ENCODE data around the gene HDAC9.
A peak's percentile ranks its signal among the peaks of the same experiment; 100 is the strongest.
"Not testable (repeated sequence)": the region's sequence is repeated elsewhere in the genome, so short reads cannot be mapped to it uniquely, and the experiment has no call there.

The HDAC9 gene

GRCh38 chr7:18666107-18666728 is 170.7 kb downstream of the HDAC9 start:
- no peak for FAIRE-seq

- no peak for FAIRE-seq
These were observed 171.9 kb downstream of the HDAC9 start for GRCh38 chr7:18667466-18667865.

GRCh38 chr7:18671176-18671575 is 175.6 kb downstream of the HDAC9 start:
- FAIRE-seq: no peak

DNA sequence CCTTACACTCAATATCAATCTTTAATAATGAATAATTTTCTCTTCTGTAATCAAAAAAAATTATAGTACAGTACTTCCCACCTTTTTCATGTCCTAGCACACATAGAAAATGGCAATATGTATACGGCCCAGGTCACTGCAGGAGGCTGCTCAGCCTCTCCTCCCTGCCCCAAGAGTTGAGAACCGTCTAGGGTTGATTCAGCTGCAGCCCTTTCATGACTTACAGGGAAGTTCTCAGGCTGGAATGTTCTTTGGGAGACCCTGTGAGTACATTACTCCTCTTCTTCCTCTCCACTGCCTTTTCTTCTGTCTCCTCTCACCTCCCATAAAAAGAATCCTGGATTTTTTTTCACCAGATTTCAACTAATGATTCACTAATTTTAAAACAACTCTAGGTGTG is 180.0 kb downstream of the HDAC9 start:
- FAIRE-seq: no peak

GRCh38 chr7:18679261-18679660 is 183.7 kb downstream of the HDAC9 start:
- no peak for FAIRE-seq

DNA sequence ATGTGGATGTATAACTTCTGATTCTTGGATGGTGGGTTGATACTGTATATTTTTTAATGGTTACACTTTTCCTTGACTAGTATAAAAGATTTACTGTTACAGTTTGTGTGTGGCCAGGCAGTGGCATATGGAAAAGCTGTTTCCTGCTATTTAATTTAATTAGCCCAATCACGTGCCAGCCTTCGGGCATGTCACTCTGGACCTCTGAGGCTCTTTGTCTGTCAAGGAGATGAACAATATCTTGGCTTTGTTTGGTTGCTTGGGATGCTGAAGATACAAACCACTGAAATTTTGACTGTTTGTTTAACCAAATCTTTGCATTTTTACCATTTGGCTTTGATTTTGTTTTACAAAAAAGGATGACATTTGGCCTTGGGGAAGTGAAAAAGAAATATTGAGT is 185.0 kb downstream of the HDAC9 start:
- FAIRE-seq: no peak

DNA sequence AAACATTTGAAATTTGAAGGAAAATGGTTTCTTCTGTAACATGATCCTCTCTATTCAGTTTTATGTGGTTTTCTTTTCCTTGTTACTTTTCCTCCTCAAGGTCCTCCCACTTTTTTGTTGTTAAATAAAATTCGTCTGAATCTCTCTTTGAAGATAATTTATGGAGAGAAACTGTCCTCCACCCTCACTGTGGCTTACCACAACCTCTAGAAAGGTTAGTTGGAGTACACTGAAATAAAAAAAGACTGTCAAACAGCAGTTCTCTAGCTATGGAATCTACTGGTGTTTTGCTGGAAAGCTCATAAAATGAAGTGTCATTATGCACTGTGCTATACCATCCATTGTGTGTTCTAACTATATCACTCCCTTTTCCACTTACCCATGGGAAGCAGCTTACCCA is 189.4 kb downstream of the HDAC9 start:
- no peak for FAIRE-seq

- FAIRE-seq: no peak
These were observed 190.4 kb downstream of the HDAC9 start for GRCh38 chr7:18685971-18686370.

DNA sequence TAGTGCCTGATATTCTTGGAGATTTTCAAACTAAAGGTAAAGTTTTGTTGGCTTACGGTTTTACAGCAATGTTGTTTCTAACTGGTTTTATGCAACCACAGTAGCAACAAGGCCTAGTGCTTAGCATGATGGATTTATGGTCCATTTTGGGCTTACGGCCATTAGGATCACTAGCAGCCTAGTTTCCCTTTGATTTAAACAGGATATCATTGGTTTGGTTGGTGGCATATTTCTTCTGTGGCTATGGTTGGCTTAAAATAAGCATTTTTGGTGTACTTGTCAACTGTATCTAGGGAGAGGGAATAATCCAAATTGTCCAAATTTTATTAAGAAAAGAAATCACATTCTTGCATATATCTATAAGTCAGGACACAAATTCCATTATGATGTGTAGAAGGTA is 194.0 kb downstream of the HDAC9 start:
- no peak for FAIRE-seq

DNA sequence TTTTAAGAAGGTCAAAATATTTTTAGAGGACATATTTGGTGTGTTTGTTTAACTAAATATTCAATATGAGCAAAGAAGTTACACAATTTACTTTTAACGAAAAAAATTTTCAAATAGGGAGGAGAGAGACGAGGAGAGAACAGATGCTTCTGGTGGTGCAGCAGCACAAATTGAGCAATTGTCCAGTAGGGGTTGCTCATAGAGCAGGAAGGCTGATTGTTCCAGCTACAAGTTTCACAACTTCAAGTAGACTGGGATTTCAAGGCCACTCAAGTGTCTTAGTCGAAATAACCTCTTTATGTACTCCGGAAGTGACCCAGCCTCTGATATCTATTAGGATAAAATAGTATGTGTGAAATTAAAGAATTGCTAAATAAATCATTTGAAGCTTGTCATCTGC is 197.9 kb downstream of the HDAC9 start:
- peak; percentile 23 for FAIRE-seq

DNA sequence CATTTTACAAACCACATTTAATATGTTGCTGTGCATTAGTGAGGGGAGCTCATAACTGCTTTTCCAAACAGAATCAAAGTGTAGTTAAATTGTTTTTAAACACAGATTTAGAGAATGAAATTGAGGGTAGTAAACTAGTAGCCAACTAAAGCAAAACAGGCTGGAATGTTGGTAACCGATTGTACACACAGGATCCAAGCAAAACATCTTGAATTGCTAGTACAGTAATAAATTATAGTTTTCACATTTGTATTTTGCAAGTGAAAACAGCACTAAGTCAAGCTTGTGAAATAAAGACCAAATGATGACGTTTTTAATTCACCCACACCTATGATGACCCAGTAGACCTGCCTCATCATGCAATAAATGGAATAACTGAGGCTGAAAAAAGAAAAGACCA is 198.3 kb downstream of the HDAC9 start:
- FAIRE-seq: no peak

DNA sequence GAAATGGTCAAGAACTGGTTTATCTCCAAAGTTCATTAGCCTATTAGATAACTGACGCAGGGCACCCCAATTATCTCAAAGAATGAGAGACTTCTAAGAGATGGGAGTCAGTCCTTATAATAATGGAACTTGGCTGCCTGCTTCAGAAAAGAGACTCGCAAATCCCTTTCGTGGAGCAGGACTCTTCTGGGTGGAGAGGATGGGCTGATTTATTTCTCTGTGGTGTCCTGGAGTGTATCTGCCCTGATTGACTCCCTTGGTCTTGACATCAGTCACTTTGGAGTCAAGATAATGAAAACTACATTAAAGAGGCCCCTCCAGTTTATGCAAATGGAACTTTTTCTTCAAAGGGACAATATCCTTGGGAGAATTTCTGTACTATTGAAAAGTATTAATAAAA is 198.9 kb downstream of the HDAC9 start:
- FAIRE-seq: no peak

- FAIRE-seq: no peak
These were observed 199.4 kb downstream of the HDAC9 start for GRCh38 chr7:18694911-18695310.

DNA sequence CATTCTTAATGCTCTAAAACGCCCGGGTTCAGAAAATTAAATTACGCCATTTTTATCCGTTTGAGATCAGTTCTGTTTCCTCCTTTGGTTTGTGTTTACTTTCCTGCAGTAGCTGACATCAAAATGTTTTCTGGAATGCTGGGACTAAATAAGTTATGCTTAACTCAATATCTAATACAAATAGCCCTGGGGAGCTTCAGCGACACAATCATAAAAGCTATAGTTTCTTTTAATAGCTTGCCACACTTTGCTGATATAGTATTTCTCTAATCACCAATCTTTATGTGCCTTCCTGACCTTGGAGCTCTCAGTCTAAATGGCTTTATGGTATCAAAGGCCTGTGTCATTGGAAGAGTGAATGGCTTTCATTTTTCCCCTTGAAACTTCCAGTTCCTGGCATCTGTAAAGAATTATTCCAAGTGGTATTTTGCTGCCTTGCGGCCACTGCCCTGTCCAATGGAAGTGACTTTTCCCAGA is 202.7 kb downstream of the HDAC9 start:
- no peak for FAIRE-seq

DNA sequence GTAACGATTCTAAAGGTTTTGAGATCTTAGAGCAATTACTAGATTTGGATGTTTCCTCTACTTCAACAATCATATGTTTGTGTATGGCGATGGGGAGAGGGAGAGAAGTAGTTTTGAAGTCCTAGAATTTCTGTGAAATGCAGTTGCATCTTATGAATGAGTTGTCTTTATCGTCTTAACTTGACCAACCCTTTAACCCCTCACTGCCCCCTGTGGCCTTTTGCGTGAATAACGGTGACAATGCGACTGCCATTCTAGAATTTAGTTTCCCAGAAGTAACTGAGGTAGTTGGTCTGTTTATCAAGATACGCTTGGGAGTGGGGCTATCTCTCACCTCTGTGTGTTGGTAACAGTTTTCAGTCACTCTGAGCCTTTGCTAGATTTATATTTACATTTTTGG is 204.6 kb downstream of the HDAC9 start:
- no peak for FAIRE-seq

GRCh38 chr7:18702071-18702829 is 206.7 kb downstream of the HDAC9 start:
- FAIRE-seq: no peak

DNA sequence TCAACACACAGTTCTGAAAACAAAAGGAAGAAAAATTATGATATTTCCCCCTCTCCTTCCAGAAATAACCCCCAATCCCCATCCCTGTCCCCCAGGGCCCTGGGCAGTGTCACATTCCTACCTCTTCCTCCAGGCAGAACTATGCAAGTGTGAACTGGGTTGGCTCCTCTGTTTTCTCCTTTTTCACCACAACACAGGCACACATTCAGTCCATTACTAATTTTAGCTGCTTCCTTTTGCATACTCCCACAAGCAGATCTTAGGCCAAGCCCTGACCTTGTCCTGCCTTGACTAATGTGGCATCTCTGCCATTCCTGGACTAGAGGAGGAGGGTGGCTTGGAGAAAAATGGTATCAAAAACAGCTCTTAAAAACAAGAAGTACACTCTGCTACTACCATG is 208.1 kb downstream of the HDAC9 start:
- no peak for FAIRE-seq

- FAIRE-seq: no peak
These were observed 211.1 kb downstream of the HDAC9 start for GRCh38 chr7:18706670-18707069.

GRCh38 chr7:18708204-18708603 is 212.7 kb downstream of the HDAC9 start:
- FAIRE-seq: no peak

DNA sequence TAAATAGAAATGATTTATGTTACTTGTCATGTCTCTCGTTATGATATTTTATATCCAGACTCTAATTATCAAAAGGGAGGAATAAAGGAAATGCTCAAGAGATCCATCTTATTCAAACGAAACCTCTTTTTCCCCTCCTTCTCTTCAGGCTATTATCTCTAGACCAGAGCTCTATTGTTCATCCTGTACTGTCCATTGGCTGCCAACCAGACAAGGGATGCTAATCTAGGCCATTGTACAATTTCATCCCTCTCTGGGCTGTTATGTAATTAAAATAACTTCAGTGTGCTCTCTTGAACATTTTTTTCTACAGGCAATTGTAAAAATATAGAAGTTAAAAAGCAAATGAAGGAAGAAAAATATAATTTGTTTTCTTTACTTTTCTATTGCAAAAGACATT is 220.4 kb downstream of the HDAC9 start:
- no peak for FAIRE-seq

DNA sequence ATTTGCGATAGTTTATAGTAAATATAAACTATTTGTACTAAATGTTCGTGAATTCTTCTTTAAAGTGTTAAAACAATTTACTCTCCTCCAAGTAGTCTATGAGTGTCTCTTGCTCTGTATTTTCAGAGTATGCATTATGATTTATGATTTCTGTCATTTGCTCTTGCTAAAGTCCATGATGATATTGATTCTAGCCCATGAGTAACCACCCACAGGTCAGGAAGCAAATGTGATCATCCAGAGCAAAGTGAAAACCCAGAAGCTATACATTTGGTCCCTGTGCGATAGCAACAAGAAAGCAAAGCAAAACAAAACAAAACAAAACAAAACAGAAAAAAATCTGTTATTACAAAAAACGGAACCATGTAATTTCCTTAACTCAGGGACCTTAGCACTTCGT is 225.9 kb downstream of the HDAC9 start:
- FAIRE-seq: no peak

DNA sequence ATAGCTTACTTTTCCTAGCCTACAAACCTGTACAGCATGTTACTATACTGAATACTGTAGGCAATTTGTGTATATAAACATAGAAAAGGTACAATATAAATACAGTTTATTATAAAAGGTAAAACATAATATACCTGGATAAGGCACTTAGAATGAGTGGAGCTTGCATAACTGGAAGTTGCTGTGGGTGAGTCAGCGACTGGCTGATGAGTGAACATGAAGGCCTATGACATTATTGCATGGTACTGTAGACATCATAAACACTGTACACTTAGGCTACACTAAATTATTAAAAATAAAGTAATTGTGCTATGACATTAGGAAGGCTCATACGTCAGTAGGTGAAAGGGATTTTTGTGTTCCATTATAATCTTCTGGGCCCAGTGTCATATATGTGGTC is 228.8 kb downstream of the HDAC9 start:
- no peak for FAIRE-seq

DNA sequence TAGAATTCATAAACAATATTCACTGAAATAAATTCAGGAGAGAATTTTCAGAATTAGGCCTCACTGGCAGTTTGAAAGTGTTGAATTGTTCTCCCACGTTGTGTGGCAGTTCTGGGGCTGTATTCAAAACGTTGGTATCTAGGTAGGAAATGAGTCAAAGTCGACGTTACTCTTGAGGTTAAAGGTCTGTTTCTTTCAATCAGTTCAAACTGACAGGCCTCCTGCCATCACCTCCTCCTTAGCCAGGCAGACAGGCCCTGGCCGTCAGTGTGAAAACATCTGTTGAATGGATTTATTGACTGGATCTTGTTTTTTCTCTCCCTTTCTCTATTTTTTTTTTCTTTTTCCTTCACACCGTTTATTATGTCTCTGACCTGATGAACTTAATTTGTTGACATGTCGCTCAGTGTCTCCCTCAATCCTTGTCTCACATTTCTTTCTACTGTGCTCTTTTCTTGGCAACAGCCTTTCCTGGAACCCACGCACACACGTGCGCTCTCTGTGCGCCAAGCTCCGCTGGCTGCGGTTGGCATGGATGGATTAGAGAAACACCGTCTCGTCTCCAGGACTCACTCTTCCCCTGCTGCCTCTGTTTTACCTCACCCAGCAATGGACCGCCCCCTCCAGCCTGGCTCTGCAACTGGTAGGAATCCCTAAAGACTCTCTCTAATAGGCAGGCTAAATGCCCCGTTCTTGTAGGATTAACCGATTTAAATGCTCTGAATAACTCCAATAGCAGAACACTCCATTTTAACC is 231.7 kb downstream of the HDAC9 start:
- no peak for FAIRE-seq

GRCh38 chr7:18736012-18736411 is 240.5 kb downstream of the HDAC9 start:
- FAIRE-seq: not testable (repeated sequence)
